ENCODE measurements around the gene SAA4. TPM values are rescaled to one million over a fixed set of nuclear protein-coding genes. Genes with fewer than 3 reads are reported as not detected.
"Not testable (repeated sequence)": the region's sequence is repeated elsewhere in the genome, so short reads cannot be mapped to it uniquely, and the experiment has no call there.

The SAA4 gene
- total and polyA plus RNA-seq, 2 donors = 0.54 TPM; not detected in 1

DNA sequence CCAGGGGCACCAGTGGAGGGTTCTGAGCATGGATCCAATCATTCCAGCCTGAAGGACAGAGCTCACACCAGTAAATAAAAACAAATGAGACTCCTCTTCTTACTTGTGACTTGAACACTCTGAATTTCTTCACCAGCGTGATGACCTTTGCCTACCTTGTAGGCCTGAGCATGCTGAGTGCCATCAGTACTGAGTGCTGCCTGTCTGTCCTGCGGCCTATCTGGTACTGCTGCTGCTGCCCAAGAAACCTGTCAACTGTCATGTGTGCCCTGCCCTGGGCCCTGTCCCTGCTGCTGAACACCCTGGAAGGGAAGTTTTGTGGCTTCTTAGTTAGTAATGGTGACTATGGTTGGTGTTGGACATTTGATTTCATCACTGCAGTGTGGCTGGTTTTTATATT is 40.1 kb downstream of the SAA4 start:
- 92% methylated on average over 2 of the region's 2 CpGs for WGBS
- H3K36me3 ChIP-seq (ENCODE audit: insufficient read depth) = no peaks in the 10 kb centered on the region

GRCh38 chr11:18193010-18193409 is 43.6 kb downstream of the SAA4 start:
- Histone ChIP-seq H3K27ac (ENCODE audit: low read depth) (no peak overlapping the region), H3K4me3 (ENCODE audit: low read depth, low read length) (no peak overlapping the region), H3K4me1 (ENCODE audit: insufficient read depth) (no peaks in the 10 kb centered on the region), H3K36me3 (ENCODE audit: insufficient read depth) (no peaks in the 10 kb centered on the region)
- WGBS = 22% methylated on average over 4 of the region's 4 CpGs
- no peak for DNase-seq (ENCODE audit: extremely low spot score)

More for the DNA sequence above, 40.1 kb downstream of the SAA4 start:
- H3K27ac ChIP-seq (ENCODE audit: low read depth) = no peak overlapping the region
- H3K4me3 ChIP-seq (ENCODE audit: low read depth, low read length) = no peak overlapping the region
- H3K4me1 ChIP-seq (ENCODE audit: insufficient read depth) = no peaks in the 10 kb centered on the region
- no peak for DNase-seq (ENCODE audit: extremely low spot score)

- H3K4me3 ChIP-seq (ENCODE audit: low read depth, low read length) = no peak overlapping the region
- no peaks in the 10 kb centered on the region for H3K36me3 ChIP-seq (ENCODE audit: insufficient read depth)
- H3K27ac ChIP-seq (ENCODE audit: low read depth) = no peak overlapping the region
- no peaks in the 10 kb centered on the region for H3K4me1 ChIP-seq (ENCODE audit: insufficient read depth)
- WGBS = 89% methylated on average over 3 of the region's 3 CpGs
- DNase-seq (ENCODE audit: extremely low spot score) = no peak
These were observed 45.2 kb downstream of the SAA4 start for GRCh38 chr11:18191376-18191775.

- H3K27ac ChIP-seq (ENCODE audit: low read depth); DNase-seq (ENCODE audit: extremely low spot score); H3K4me3 ChIP-seq (ENCODE audit: low read depth, low read length); H3K4me1 ChIP-seq (ENCODE audit: insufficient read depth); H3K36me3 ChIP-seq (ENCODE audit: insufficient read depth): not testable (repeated sequence)
- WGBS = 89% methylated on average over 34 of the region's 34 CpGs
These were observed 46.9 kb downstream of the SAA4 start for GRCh38 chr11:18189476-18190245.

GRCh38 chr11:18188796-18189195 is 47.8 kb downstream of the SAA4 start:
- no peaks in the 10 kb centered on the region for H3K4me1 ChIP-seq (ENCODE audit: insufficient read depth)
- no peak overlapping the region for H3K4me3 ChIP-seq (ENCODE audit: low read depth, low read length)
- no peaks in the 10 kb centered on the region for H3K36me3 ChIP-seq (ENCODE audit: insufficient read depth)
- no peak for DNase-seq (ENCODE audit: extremely low spot score)
- H3K27ac ChIP-seq (ENCODE audit: low read depth) = no peak overlapping the region
- 93% methylated on average over 24 of the region's 24 CpGs for WGBS

Small RNA genes within 50 kb of the gene (small RNA-seq; reads per million reads assigned to genes)
- gene RNA5SP333 (not detected), gene RNA5SP334 (not detected)

Other genes with a start within 250 kb of the SAA4 start
- gene SERGEF, start 223.8 kb downstream of the SAA4 start, total RNA-seq = 14.1 TPM
- gene SERGEF, start 223.8 kb downstream of the SAA4 start, polyA plus RNA-seq = 45.3 TPM
- 2.5 TPM for gene TPH1, start 190.5 kb downstream of the SAA4 start, total RNA-seq
- gene TPH1, start 190.5 kb downstream of the SAA4 start, polyA plus RNA-seq = 0.14 TPM
- 23.1 TPM for gene SAAL1, start 130.7 kb downstream of the SAA4 start, total RNA-seq
- gene SAAL1, start 130.7 kb downstream of the SAA4 start, polyA plus RNA-seq = 8.8 TPM
- gene MRGPRX3, start 104.2 kb downstream of the SAA4 start, total RNA-seq = not detected
- not detected for gene MRGPRX3, start 104.2 kb downstream of the SAA4 start, polyA plus RNA-seq
- not detected for gene MRGPRX4, start 64.0 kb downstream of the SAA4 start, total RNA-seq
- not detected for gene MRGPRX4, start 64.0 kb downstream of the SAA4 start, polyA plus RNA-seq
- not detected for gene SAA2, start 11.9 kb upstream of the SAA4 start, total RNA-seq
- gene SAA2, start 11.9 kb upstream of the SAA4 start, polyA plus RNA-seq = 13.7 TPM
- gene SAA1, start 29.5 kb upstream of the SAA4 start, total RNA-seq = not detected
- 44.4 TPM for gene SAA1, start 29.5 kb upstream of the SAA4 start, polyA plus RNA-seq
- 55.3 TPM for gene HPS5, start 85.3 kb upstream of the SAA4 start, total RNA-seq
- 8.4 TPM for gene HPS5, start 85.3 kb upstream of the SAA4 start, polyA plus RNA-seq
- gene GTF2H1, start 85.8 kb upstream of the SAA4 start, total RNA-seq = 119 TPM
- gene GTF2H1, start 85.8 kb upstream of the SAA4 start, polyA plus RNA-seq = 31.9 TPM
- gene LDHA, start 157.8 kb upstream of the SAA4 start, total RNA-seq = 163 TPM
- 542 TPM for gene LDHA, start 157.8 kb upstream of the SAA4 start, polyA plus RNA-seq
- gene LDHC, start 175.5 kb upstream of the SAA4 start, total RNA-seq = not detected
- gene LDHC, start 175.5 kb upstream of the SAA4 start, polyA plus RNA-seq = not detected
- gene LDHAL6A, start 219.1 kb upstream of the SAA4 start, total RNA-seq = not detected
- gene LDHAL6A, start 219.1 kb upstream of the SAA4 start, polyA plus RNA-seq = not detected

Measured in urinary bladder (tissue), 4 donors.